Measurements from ENCODE around the gene DNM3. TPM values are rescaled to one million over a fixed set of nuclear protein-coding genes. Genes with fewer than 3 reads are reported as not detected.

Gene DNM3
- total RNA-seq, 3 donors from 2014 or later (not counting 1 experiment from before 2014, with no cell fraction given), result 2.5 to 3.3 (median 2.8) TPM

DNA sequence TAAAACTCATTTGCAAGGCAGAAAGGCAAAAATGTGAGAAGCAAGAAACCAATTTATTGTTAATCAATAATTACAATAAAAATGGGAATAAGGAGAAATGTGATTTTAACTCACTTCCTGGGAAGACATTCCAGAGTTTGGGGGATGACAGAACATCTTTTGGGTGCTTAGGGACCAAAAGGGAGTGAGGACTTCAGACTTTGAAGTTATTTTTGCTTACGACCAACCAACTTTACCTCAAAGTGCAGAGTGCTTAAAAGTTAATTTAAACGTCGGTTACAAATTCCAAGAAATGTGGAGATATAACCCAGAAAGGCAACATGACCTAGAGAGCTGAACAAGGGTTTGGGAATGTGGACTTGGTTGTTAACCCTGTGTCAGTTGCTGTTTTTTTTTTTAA lies 344.7 kb downstream of the DNM3 start:
- Histone ChIP-seq H3K27me3 (ENCODE audit: control insufficient read depth, insufficient read depth, low read length) (no peaks in the 10 kb centered on the region), H3K36me3 (ENCODE audit: control insufficient read depth, insufficient read depth, low read length) (no peaks in the 10 kb centered on the region), H3K27ac (ENCODE audit: low read length) (peak overlapping the region; percentile 42), H3K9me3 (ENCODE audit: control insufficient read depth, insufficient read depth, low read length) (no peaks in the 10 kb centered on the region), H3K4me3 (ENCODE audit: low read length) (no peak overlapping the region), H3K4me1 (ENCODE audit: control insufficient read depth, insufficient read depth, low read length) (peaks cover 9% of the 10 kb centered on the region)
- Mint-ChIP-seq H3K4me3 (no peak overlapping the region), H3K4me1 (peaks cover 17 to 18% of the 10 kb centered on the region in 2 donors), H3K27ac (no peak overlapping the region), H3K36me3 (no peaks in the 10 kb centered on the region), H3K9me3 (no peaks in the 10 kb centered on the region), H3K27me3 (ENCODE audit: low read depth in 2 of 2) (no peaks in the 10 kb centered on the region)
- DNase-seq, result no peak
- TF ChIP-seq, protein P1, sequence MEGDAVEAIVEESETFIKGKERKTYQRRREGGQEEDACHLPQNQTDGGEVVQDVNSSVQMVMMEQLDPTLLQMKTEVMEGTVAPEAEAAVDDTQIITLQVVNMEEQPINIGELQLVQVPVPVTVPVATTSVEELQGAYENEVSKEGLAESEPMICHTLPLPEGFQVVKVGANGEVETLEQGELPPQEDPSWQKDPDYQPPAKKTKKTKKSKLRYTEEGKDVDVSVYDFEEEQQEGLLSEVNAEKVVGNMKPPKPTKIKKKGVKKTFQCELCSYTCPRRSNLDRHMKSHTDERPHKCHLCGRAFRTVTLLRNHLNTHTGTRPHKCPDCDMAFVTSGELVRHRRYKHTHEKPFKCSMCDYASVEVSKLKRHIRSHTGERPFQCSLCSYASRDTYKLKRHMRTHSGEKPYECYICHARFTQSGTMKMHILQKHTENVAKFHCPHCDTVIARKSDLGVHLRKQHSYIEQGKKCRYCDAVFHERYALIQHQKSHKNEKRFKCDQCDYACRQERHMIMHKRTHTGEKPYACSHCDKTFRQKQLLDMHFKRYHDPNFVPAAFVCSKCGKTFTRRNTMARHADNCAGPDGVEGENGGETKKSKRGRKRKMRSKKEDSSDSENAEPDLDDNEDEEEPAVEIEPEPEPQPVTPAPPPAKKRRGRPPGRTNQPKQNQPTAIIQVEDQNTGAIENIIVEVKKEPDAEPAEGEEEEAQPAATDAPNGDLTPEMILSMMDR (IDR thresholded peaks at IDR 0.05), result no peak
- intact Hi-C loops (cut with micrococcal nuclease), result no loop called here
- WGBS (ENCODE audit: insufficient coverage), result 86% methylated on average over 3 of the region's 3 CpGs
- ATAC-seq, result no peak

DNA sequence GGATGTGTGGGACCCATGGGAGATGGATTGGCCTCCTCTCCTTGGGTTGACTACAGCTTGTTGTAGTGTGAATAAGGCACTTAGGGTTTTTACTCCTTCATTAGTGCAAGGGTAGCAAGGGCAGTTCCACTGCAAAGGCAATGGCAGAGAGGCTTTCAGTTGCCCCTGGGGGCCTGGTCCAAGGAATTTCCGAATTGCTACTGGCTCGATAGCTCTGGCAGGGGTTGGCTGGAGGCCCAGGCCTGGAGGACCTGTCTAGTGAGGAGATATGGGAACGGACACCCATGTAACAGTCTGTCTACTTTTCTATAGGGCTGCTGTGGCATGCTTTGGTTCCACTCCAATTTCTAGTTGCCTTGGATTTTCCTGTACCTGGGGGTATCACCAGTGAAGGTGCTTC lies 360.3 kb downstream of the DNM3 start:
- DNase-seq (no peak), ATAC-seq (no peak)
- Histone ChIP-seq H3K4me1 (ENCODE audit: control insufficient read depth, insufficient read depth, low read length) (no peaks in the 10 kb centered on the region), H3K9me3 (ENCODE audit: control insufficient read depth, insufficient read depth, low read length) (no peaks in the 10 kb centered on the region), H3K36me3 (ENCODE audit: control insufficient read depth, insufficient read depth, low read length) (no peaks in the 10 kb centered on the region), H3K27me3 (ENCODE audit: control insufficient read depth, insufficient read depth, low read length) (no peaks in the 10 kb centered on the region), H3K4me3 (ENCODE audit: low read length) (no peak overlapping the region), H3K27ac (ENCODE audit: low read length) (no peak overlapping the region)
- H3K27me3 Mint-ChIP-seq (ENCODE audit: low read depth in 2 of 2), result no peaks in the 10 kb centered on the region
- 79% methylated on average over 3 of the region's 3 CpGs for WGBS (ENCODE audit: insufficient coverage)
- TF ChIP-seq, protein P1 (IDR thresholded peaks at IDR 0.05), result no peak
- H3K36me3 Mint-ChIP-seq, result peaks cover 30% of the 10 kb centered on the region
- intact Hi-C loops (cut with micrococcal nuclease), result no loop called here
- H3K4me3 Mint-ChIP-seq, result no peak overlapping the region
- no peak overlapping the region for H3K27ac Mint-ChIP-seq
- H3K9me3 Mint-ChIP-seq, result peaks cover 4 to 18% of the 10 kb centered on the region in 2 donors
- H3K4me1 Mint-ChIP-seq, result no peaks in the 10 kb centered on the region

DNA sequence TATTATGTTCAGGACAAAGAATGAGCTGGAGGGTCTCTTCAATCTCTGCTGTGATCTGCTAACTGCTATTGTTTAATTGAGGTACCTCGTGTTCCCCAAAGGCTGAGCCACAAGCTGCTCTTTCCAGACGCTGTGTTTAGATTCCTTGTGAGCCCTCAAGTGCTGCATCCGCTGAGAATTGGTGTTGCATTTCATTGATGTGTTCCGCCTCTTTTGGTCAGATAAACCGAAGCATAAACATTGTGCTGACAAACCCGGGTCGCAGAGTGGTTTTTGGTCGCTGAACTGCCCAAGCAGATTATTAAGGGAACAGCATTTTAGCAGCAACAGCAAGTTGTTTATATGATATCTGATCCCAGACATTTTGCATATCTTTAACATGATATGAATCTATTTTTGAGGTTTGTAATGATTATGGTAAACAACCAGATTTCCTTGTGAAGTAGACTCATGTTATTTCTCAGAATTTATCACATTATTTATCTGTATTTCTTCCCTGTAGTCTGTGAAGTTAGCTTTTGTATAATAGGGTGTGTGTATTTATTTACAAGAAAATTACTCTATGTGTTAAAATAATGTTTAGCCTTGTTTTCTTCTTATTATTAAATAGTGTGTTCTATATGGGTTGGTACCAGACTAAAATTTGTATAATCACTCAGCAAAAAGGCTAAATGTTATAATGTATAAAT lies 362.0 kb downstream of the DNM3 start:
- no peak for ATAC-seq
- H3K4me3 ChIP-seq (ENCODE audit: low read length), result no peak overlapping the region
- no peak overlapping the region for H3K27ac ChIP-seq (ENCODE audit: low read length)
- DNase-seq, result no peak
- H3K4me3 Mint-ChIP-seq, result no peak overlapping the region
- no peaks in the 10 kb centered on the region for H3K4me1 ChIP-seq (ENCODE audit: control insufficient read depth, insufficient read depth, low read length)
- H3K36me3 ChIP-seq (ENCODE audit: control insufficient read depth, insufficient read depth, low read length), result no peaks in the 10 kb centered on the region
- no peak overlapping the region for H3K27ac Mint-ChIP-seq
- TF ChIP-seq, protein P1 (IDR thresholded peaks at IDR 0.05), result no peak
- H3K9me3 ChIP-seq (ENCODE audit: control insufficient read depth, insufficient read depth, low read length), result no peaks in the 10 kb centered on the region
- H3K4me1 Mint-ChIP-seq, result no peaks in the 10 kb centered on the region
- 88% methylated on average over 8 of the region's 8 CpGs for WGBS (ENCODE audit: insufficient coverage)
- intact Hi-C loops (cut with micrococcal nuclease), result no loop called here
- peaks cover 17% of the 10 kb centered on the region for H3K36me3 Mint-ChIP-seq
- peaks cover 4 to 12% of the 10 kb centered on the region in 2 donors for H3K9me3 Mint-ChIP-seq
- H3K27me3 Mint-ChIP-seq (ENCODE audit: low read depth in 2 of 2), result no peaks in the 10 kb centered on the region
- H3K27me3 ChIP-seq (ENCODE audit: control insufficient read depth, insufficient read depth, low read length), result no peaks in the 10 kb centered on the region

DNA sequence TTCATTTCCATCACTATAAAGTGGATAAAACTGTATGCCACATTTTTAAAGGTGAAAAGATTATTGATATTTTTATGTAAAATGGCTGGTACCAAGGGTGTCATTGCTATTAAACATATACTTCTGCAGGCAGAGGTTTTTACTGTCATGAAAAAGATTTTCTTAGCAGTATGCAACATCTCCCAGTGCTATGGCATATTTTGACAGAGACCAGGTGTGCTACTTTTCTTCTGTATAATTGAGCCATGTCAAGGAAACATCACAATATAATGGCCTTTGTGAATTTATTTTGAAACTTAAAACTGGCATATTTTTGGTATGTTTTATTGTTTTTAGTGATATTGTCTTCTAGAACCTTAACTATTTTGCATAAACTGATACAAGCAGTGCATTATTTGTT lies 362.6 kb downstream of the DNM3 start:
- Histone ChIP-seq H3K9me3 (ENCODE audit: control insufficient read depth, insufficient read depth, low read length) (no peaks in the 10 kb centered on the region), H3K36me3 (ENCODE audit: control insufficient read depth, insufficient read depth, low read length) (no peaks in the 10 kb centered on the region), H3K27me3 (ENCODE audit: control insufficient read depth, insufficient read depth, low read length) (no peaks in the 10 kb centered on the region), H3K4me3 (ENCODE audit: low read length) (no peak overlapping the region), H3K27ac (ENCODE audit: low read length) (no peak overlapping the region), H3K4me1 (ENCODE audit: control insufficient read depth, insufficient read depth, low read length) (no peaks in the 10 kb centered on the region)
- H3K36me3 Mint-ChIP-seq, result peaks cover 10% of the 10 kb centered on the region
- intact Hi-C loops (cut with micrococcal nuclease), result no loop called here
- no peaks in the 10 kb centered on the region for H3K27me3 Mint-ChIP-seq (ENCODE audit: low read depth in 2 of 2)
- ATAC-seq (no peak), DNase-seq (no peak)
- peaks cover 4 to 8% of the 10 kb centered on the region in 2 donors for H3K9me3 Mint-ChIP-seq
- H3K4me3 Mint-ChIP-seq, result no peak overlapping the region
- TF ChIP-seq, protein P1 (IDR thresholded peaks at IDR 0.05), result no peak
- no peak overlapping the region for H3K27ac Mint-ChIP-seq
- no peaks in the 10 kb centered on the region for H3K4me1 Mint-ChIP-seq
